Neural progenitor cell (in vitro differentiated cells): ENCODE measurements around the gene BEST3. TPM values are rescaled to one million over a fixed set of nuclear protein-coding genes. Genes with fewer than 3 reads are reported as not detected.

ENCODE experiments used
- DNase-seq: peaks from one replicate; pipeline ENCODE4 v3.0.0-alpha.2; 2016; ENCODE audit warnings: low spot score
- H2AFZ ChIP-seq: fragments of 200-600 bp; sonication (generic); replicated peaks from 2 replicates; pipeline ENCODE4 v1.6.1; 2016; ENCODE audit warnings: antibody characterized with exemption
- H3F3A ChIP-seq: fragments of 200-600 bp; sonication (generic); 2 replicates; pipeline ENCODE4 v1.6.1; 2016; ENCODE audit warnings: antibody characterized with exemption, low read depth
- H3K27ac ChIP-seq: fragments of 200-600 bp; sonication (generic); 2 replicates; pipeline ENCODE4 v1.5.1; 2016; ENCODE audit warnings: mild to moderate bottlenecking
- H3K27me3 ChIP-seq: fragments of 200-600 bp; sonication (generic); 2 replicates; pipeline ENCODE4 v1.6.1; 2016; ENCODE audit warnings: mild to moderate bottlenecking, moderate library complexity
- H3K36me3 ChIP-seq: fragments of 200-600 bp; sonication (generic); 2 replicates; pipeline ENCODE4 v1.5.1; 2016
- H3K4me1 ChIP-seq: fragments of 200-600 bp; sonication (generic); 2 replicates; pipeline ENCODE4 v1.6.1; 2016; ENCODE audit warnings: mixed run types
- H3K4me2 ChIP-seq: fragments of 200-600 bp; sonication (generic); 2 replicates; pipeline ENCODE4 v1.6.1; 2016
- H3K4me3 ChIP-seq: fragments of 200-600 bp; sonication (generic); 2 replicates; pipeline ENCODE4 v1.5.1; 2016
- H3K79me2 ChIP-seq: fragments of 200-600 bp; sonication (generic); 2 replicates; pipeline ENCODE4 v1.6.1; 2016; ENCODE audit warnings: low read depth
- H3K9ac ChIP-seq: fragments of 200-600 bp; sonication (generic); 2 replicates; pipeline ENCODE4 v1.6.1; 2016
- H3K9me3 ChIP-seq: fragments of 200-600 bp; sonication (generic); 2 replicates; pipeline ENCODE4 v1.5.1; 2016; ENCODE audit warnings: low read depth
- H4K20me1 ChIP-seq: fragments of 200-600 bp; sonication (generic); 2 replicates; pipeline ENCODE4 v1.6.1; 2016; ENCODE audit warnings: low read depth
- H3K27ac Mint-ChIP-seq: 3 replicates; pipeline ENCODE4 v1.8.0; 2021; ENCODE audit warnings: mixed read lengths
- H3K27me3 Mint-ChIP-seq: 2 replicates; pipeline ENCODE4 v1.8.0; 2022; ENCODE audit warnings: low read depth, mild to moderate bottlenecking, inconsistent platforms, moderate library complexity, mixed read lengths; ENCODE audit not compliant: insufficient read depth
- H3K36me3 Mint-ChIP-seq: 3 replicates; pipeline ENCODE4 v1.8.0; 2021; ENCODE audit warnings: mixed read lengths
- H3K4me1 Mint-ChIP-seq: 3 replicates; pipeline ENCODE4 v1.8.0; 2021; ENCODE audit warnings: mixed read lengths
- H3K4me3 Mint-ChIP-seq: 3 replicates; pipeline ENCODE4 v1.8.0; 2021; ENCODE audit warnings: mild to moderate bottlenecking, moderate library complexity, mixed read lengths
- H3K9me3 Mint-ChIP-seq: 3 replicates; pipeline ENCODE4 v1.8.0; 2020; ENCODE audit warnings: mixed read lengths
- CTCF ChIP-seq: fragments of 200-600 bp; sonication (generic); IDR thresholded peaks from 2 replicates; pipeline ENCODE4 v1.5.1; 2017; ENCODE audit warnings: antibody characterized with exemption, mild to moderate bottlenecking
- EZH2 ChIP-seq: fragments of 200-600 bp; sonication (generic); IDR thresholded peaks from 2 replicates; pipeline ENCODE4 v1.6.1; 2017; ENCODE audit warnings: antibody characterized with exemption, mild to moderate bottlenecking, moderate library complexity
- EZH2phosphoT487 ChIP-seq: fragments of 200-600 bp; sonication (generic); IDR thresholded peaks from 2 replicates; pipeline ENCODE4 v1.6.1; 2017; ENCODE audit warnings: antibody characterized with exemption
- total RNA-seq: library from RNA; depleted of rRNA; stranded (reverse); fragments of >200 nt; gene quantifications from 2 replicates; pipeline ENCODE4 v1.2.3, GENCODE V29; 2015; ENCODE audit warnings: low replicate concordance

Gene BEST3
- total RNA-seq, 1 donor from 2014 or later, result not detected

- Mint-ChIP-seq H3K4me3 (no peak overlapping the region), H3K9me3 (no peaks in the 10 kb centered on the region), H3K27ac (no peak overlapping the region), H3K36me3 (no peaks in the 10 kb centered on the region), H3K27me3 (peaks cover 6% of the 10 kb centered on the region), H3K4me1 (peaks cover 13% of the 10 kb centered on the region)
- H3K4me2 ChIP-seq, result no peak overlapping the region
- no peaks in the 10 kb centered on the region for H3K79me2 ChIP-seq
- no peak overlapping the region for H3K27ac ChIP-seq
- H2AFZ ChIP-seq, result peak overlapping the region; percentile 9
- no peak overlapping the region for H3K4me3 ChIP-seq
- H3K27me3 ChIP-seq, result no peaks in the 10 kb centered on the region
- H3K9ac ChIP-seq, result no peak overlapping the region
- no peaks in the 10 kb centered on the region for H4K20me1 ChIP-seq
- no peak for DNase-seq
- no peaks in the 10 kb centered on the region for H3K9me3 ChIP-seq
- H3F3A ChIP-seq, result peaks cover 20% of the 10 kb centered on the region
- H3K36me3 ChIP-seq, result no peaks in the 10 kb centered on the region
- peaks cover 69% of the 10 kb centered on the region for H3K4me1 ChIP-seq
- no peak for TF ChIP-seq EZH2
- TF ChIP-seq EZH2phosphoT487, result no peak
- no peak for TF ChIP-seq CTCF
Observed at GRCh38 chr12:69694123-69694522, 5.0 kb downstream of the BEST3 start.

GRCh38 chr12:69689638-69690037 is 9.5 kb downstream of the BEST3 start:
- no peak overlapping the region for H2AFZ ChIP-seq
- no peak overlapping the region for H3K9ac ChIP-seq
- peak overlapping the region; percentile 58 for H3K4me2 ChIP-seq

GRCh38 chr12:69688471-69689427 is 10.4 kb downstream of the BEST3 start:
- DNase-seq, result peak; percentile 68
- TF ChIP-seq CTCF (no peak), EZH2phosphoT487 (peak; percentile 8)
- H3K9me3 Mint-ChIP-seq, result no peaks in the 10 kb centered on the region
- H4K20me1 ChIP-seq, result no peaks in the 10 kb centered on the region
- H3K79me2 ChIP-seq, result no peaks in the 10 kb centered on the region
- H3K27ac Mint-ChIP-seq, result peak overlapping the region; percentile 86
- H3K27me3 Mint-ChIP-seq, result peaks cover 8% of the 10 kb centered on the region
- no peaks in the 10 kb centered on the region for H3K36me3 ChIP-seq
- H3K27ac ChIP-seq, result peak overlapping the region; percentile 76
- H3K4me1 Mint-ChIP-seq, result peaks cover 42% of the 10 kb centered on the region
- H3K9me3 ChIP-seq, result no peaks in the 10 kb centered on the region
- H3K9ac ChIP-seq, result no peak overlapping the region
- peak overlapping the region; percentile 58 for H3K4me2 ChIP-seq
- H3K4me3 ChIP-seq, result no peak overlapping the region
- no peak overlapping the region for H2AFZ ChIP-seq
- peaks cover 50% of the 10 kb centered on the region for H3F3A ChIP-seq
- no peaks in the 10 kb centered on the region for H3K36me3 Mint-ChIP-seq
- H3K4me3 Mint-ChIP-seq, result no peak overlapping the region
- H3K4me1 ChIP-seq, result peaks cover 56% of the 10 kb centered on the region
- no peaks in the 10 kb centered on the region for H3K27me3 ChIP-seq

More at GRCh38 chr12:69689638-69690037, 9.5 kb downstream of the BEST3 start:
- Histone ChIP-seq H3K36me3 (no peaks in the 10 kb centered on the region), H4K20me1 (no peaks in the 10 kb centered on the region), H3K79me2 (no peaks in the 10 kb centered on the region), H3F3A (peaks cover 44% of the 10 kb centered on the region), H3K4me3 (no peak overlapping the region), H3K27ac (peak overlapping the region; percentile 76), H3K9me3 (no peaks in the 10 kb centered on the region), H3K4me1 (peaks cover 57% of the 10 kb centered on the region), H3K27me3 (no peaks in the 10 kb centered on the region)
- H3K27me3 Mint-ChIP-seq, result peaks cover 8% of the 10 kb centered on the region
- H3K9me3 Mint-ChIP-seq, result no peaks in the 10 kb centered on the region
- no peak overlapping the region for H3K4me3 Mint-ChIP-seq
- DNase-seq, result peak; percentile 70
- TF ChIP-seq EZH2phosphoT487 (no peak), EZH2 (no peak), CTCF (no peak)
- H3K27ac Mint-ChIP-seq, result peak overlapping the region; percentile 3
- H3K36me3 Mint-ChIP-seq, result no peaks in the 10 kb centered on the region
- H3K4me1 Mint-ChIP-seq, result peaks cover 40% of the 10 kb centered on the region
